Endodermal cell (in vitro differentiated cells): ENCODE measurements around the gene ABCD1. TPM values are rescaled to one million over a fixed set of nuclear protein-coding genes. Genes with fewer than 3 reads are reported as not detected.
A peak's percentile ranks its signal among the peaks of the same experiment; 100 is the strongest.
"Not testable (repeated sequence)": the region's sequence is repeated elsewhere in the genome, so short reads cannot be mapped to it uniquely, and the experiment has no call there.

Source experiments
- DNase-seq: peaks from one replicate; pipeline ENCODE4 v3.0.0-alpha.2; 2017
- H3K27ac ChIP-seq: 2 replicates; pipeline ENCODE4 v1.5.1; 2013; ENCODE audit warnings: mild to moderate bottlenecking, low read depth, low read length, moderate library complexity
- H3K27me3 ChIP-seq: 2 replicates; pipeline ENCODE4 v1.6.1; 2013; ENCODE audit warnings: mild to moderate bottlenecking, low read length, moderate library complexity; ENCODE audit not compliant: insufficient read depth, control insufficient read depth, poor library complexity, severe bottlenecking
- H3K36me3 ChIP-seq: 2 replicates; pipeline ENCODE4 v1.7.0; 2013; ENCODE audit warnings: mild to moderate bottlenecking, low read length, moderate library complexity; ENCODE audit not compliant: control insufficient read depth, insufficient read depth
- H3K4me1 ChIP-seq: one replicate; pipeline ENCODE4 v1.7.0; 2013; ENCODE audit warnings: low read length; ENCODE audit not compliant: control insufficient read depth, insufficient read depth
- H3K4me3 ChIP-seq: 2 replicates; pipeline ENCODE4 v1.5.1; 2013; ENCODE audit warnings: mild to moderate bottlenecking, low read length, moderate library complexity
- H3K9ac ChIP-seq: 2 replicates; pipeline ENCODE4 v1.6.1; 2013; ENCODE audit warnings: mild to moderate bottlenecking, low read length, moderate library complexity; ENCODE audit not compliant: poor library complexity, severe bottlenecking; ENCODE audit errors: extremely low read depth
- H3K9me3 ChIP-seq: 2 replicates; pipeline ENCODE4 v1.6.1; 2013; ENCODE audit warnings: mild to moderate bottlenecking, low read length, moderate library complexity; ENCODE audit not compliant: control insufficient read depth
- H3K27ac Mint-ChIP-seq: 2 replicates; pipeline ENCODE4 v1.8.0; 2020; ENCODE audit warnings: mixed read lengths
- H3K27me3 Mint-ChIP-seq: 2 replicates; pipeline ENCODE4 v1.8.0; 2021; ENCODE audit warnings: mild to moderate bottlenecking, mixed read lengths; ENCODE audit not compliant: insufficient read depth
- H3K36me3 Mint-ChIP-seq: 2 replicates; pipeline ENCODE4 v1.8.0; 2020; ENCODE audit warnings: low read depth, mixed read lengths
- H3K4me1 Mint-ChIP-seq: 2 replicates; pipeline ENCODE4 v1.8.0; 2020; ENCODE audit warnings: mixed read lengths
- H3K4me3 Mint-ChIP-seq: 2 replicates; pipeline ENCODE4 v1.8.0; 2020; ENCODE audit warnings: mild to moderate bottlenecking, moderate library complexity, mixed read lengths
- H3K9me3 Mint-ChIP-seq: 2 replicates; pipeline ENCODE4 v1.8.0; 2020; ENCODE audit warnings: mild to moderate bottlenecking, mixed read lengths
- WGBS, 2 experiments: methylation state at CpG; one replicate each; pipeline versions ENCODE4 v1.1.5 to v1.1.7; 2013; ENCODE audit warnings: missing lambda C conversion rate in 2 of 2, mixed read lengths in 1 of 2; ENCODE audit not compliant: insufficient coverage in 1 of 2, insufficient read length in 1 of 2; 5-methylcytosine and 5-hydroxymethylcytosine counted together
- total RNA-seq, 2 donors: library from RNA; stranded (reverse); fragmentation: NEBNext Ultra II Directional in 1 of 2; extraction: Animal tissue kit (Norgen Biotek cat#: 25700) in 1 of 2; gene quantifications; 2 replicates in 1 of 2; 3 replicates in 1 of 2; pipeline ENCODE4 v1.2.1, GENCODE V29; 2021
- TF ChIP-seq, protein P1 (sequence below): fragments of 200-600 bp; sonication (generic); conservative IDR thresholded peaks from 2 replicates; pipeline ENCODE4 v1.5.0; 2021; ENCODE audit warnings: antibody characterized with exemption, mild to moderate bottlenecking

The ABCD1 gene
- total RNA-seq, 2 donors from 2014 or later: 17.9 to 18.2 TPM

GRCh38 chrX:153728095-153728494, 3.4 kb downstream of the ABCD1 start:
- no peaks in the 10 kb centered on the region for H3K27me3 ChIP-seq
- Mint-ChIP-seq H3K9me3 (peaks cover 66% of the 10 kb centered on the region), H3K27ac (no peak overlapping the region), H3K4me3 (no peak overlapping the region), H3K36me3 (peaks cover 26% of the 10 kb centered on the region), H3K27me3 (no peaks in the 10 kb centered on the region), H3K4me1 (peaks cover 7% of the 10 kb centered on the region)
- TF ChIP-seq, protein P1, sequence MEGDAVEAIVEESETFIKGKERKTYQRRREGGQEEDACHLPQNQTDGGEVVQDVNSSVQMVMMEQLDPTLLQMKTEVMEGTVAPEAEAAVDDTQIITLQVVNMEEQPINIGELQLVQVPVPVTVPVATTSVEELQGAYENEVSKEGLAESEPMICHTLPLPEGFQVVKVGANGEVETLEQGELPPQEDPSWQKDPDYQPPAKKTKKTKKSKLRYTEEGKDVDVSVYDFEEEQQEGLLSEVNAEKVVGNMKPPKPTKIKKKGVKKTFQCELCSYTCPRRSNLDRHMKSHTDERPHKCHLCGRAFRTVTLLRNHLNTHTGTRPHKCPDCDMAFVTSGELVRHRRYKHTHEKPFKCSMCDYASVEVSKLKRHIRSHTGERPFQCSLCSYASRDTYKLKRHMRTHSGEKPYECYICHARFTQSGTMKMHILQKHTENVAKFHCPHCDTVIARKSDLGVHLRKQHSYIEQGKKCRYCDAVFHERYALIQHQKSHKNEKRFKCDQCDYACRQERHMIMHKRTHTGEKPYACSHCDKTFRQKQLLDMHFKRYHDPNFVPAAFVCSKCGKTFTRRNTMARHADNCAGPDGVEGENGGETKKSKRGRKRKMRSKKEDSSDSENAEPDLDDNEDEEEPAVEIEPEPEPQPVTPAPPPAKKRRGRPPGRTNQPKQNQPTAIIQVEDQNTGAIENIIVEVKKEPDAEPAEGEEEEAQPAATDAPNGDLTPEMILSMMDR: peak; percentile 24
- 95 to 100% methylated on average over 2 to 6 of the region's 6 CpGs for WGBS, 2 experiments
- no peak overlapping the region for H3K9ac ChIP-seq
- peaks cover 8% of the 10 kb centered on the region for H3K4me1 ChIP-seq
- H3K9me3 ChIP-seq: peaks cover 15% of the 10 kb centered on the region
- H3K36me3 ChIP-seq: peaks cover 10% of the 10 kb centered on the region
- H3K4me3 ChIP-seq: no peak overlapping the region
- H3K27ac ChIP-seq: no peak overlapping the region
- DNase-seq: no peak

GRCh38 chrX:153728951-153729631, 4.4 kb downstream of the ABCD1 start:
- DNase-seq: no peak
- H3K27me3 ChIP-seq: no peaks in the 10 kb centered on the region
- H3K36me3 ChIP-seq: peaks cover 10% of the 10 kb centered on the region
- H3K4me3 Mint-ChIP-seq: no peak overlapping the region
- no peak overlapping the region for H3K27ac Mint-ChIP-seq
- WGBS, 2 experiments: 97% methylated on average over 23 of the region's 23 CpGs; no CpG with 5 or more reads in 1 of the 2 experiments
- H3K27me3 Mint-ChIP-seq: no peaks in the 10 kb centered on the region
- H3K27ac ChIP-seq: no peak overlapping the region
- H3K36me3 Mint-ChIP-seq: peaks cover 29% of the 10 kb centered on the region
- TF ChIP-seq, protein P1: no peak
- H3K9me3 ChIP-seq: peaks cover 15% of the 10 kb centered on the region
- peaks cover 7% of the 10 kb centered on the region for H3K4me1 Mint-ChIP-seq
- H3K4me3 ChIP-seq: no peak overlapping the region
- H3K9ac ChIP-seq: no peak overlapping the region
- peaks cover 8% of the 10 kb centered on the region for H3K4me1 ChIP-seq
- H3K9me3 Mint-ChIP-seq: peaks cover 73% of the 10 kb centered on the region

GRCh38 chrX:153730115-153730514, 5.5 kb downstream of the ABCD1 start:
- H3K4me3 Mint-ChIP-seq: not testable (repeated sequence)
- WGBS, 2 experiments: 94 to 97% methylated on average over 11 to 23 of the region's 23 CpGs

More at GRCh38 chrX:153730115-153730514, 5.5 kb downstream of the ABCD1 start:
- peaks cover 80% of the 10 kb centered on the region for H3K9me3 Mint-ChIP-seq
- peaks cover 10% of the 10 kb centered on the region for H3K36me3 ChIP-seq
- H3K27ac Mint-ChIP-seq, H3K27me3 ChIP-seq, H3K4me1 ChIP-seq, H3K4me3 ChIP-seq, H3K27me3 Mint-ChIP-seq, H3K9ac ChIP-seq, H3K4me1 Mint-ChIP-seq, H3K27ac ChIP-seq, DNase-seq: not testable (repeated sequence)
- peaks cover 35% of the 10 kb centered on the region for H3K36me3 Mint-ChIP-seq
- H3K9me3 ChIP-seq: peaks cover 15% of the 10 kb centered on the region
